HUDEP-2 (cell line): ENCODE results near the gene ODAD4.

Source experiments
- DNase-seq, 76 experiments: peaks; one replicate each; lab custom pipeline; 2025; ENCODE audit not compliant: unreplicated experiment in 76 of 76; lab: John Stamatoyannopoulos, UW

ODAD4 gene, protein sequence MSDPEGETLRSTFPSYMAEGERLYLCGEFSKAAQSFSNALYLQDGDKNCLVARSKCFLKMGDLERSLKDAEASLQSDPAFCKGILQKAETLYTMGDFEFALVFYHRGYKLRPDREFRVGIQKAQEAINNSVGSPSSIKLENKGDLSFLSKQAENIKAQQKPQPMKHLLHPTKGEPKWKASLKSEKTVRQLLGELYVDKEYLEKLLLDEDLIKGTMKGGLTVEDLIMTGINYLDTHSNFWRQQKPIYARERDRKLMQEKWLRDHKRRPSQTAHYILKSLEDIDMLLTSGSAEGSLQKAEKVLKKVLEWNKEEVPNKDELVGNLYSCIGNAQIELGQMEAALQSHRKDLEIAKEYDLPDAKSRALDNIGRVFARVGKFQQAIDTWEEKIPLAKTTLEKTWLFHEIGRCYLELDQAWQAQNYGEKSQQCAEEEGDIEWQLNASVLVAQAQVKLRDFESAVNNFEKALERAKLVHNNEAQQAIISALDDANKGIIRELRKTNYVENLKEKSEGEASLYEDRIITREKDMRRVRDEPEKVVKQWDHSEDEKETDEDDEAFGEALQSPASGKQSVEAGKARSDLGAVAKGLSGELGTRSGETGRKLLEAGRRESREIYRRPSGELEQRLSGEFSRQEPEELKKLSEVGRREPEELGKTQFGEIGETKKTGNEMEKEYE

DNA sequence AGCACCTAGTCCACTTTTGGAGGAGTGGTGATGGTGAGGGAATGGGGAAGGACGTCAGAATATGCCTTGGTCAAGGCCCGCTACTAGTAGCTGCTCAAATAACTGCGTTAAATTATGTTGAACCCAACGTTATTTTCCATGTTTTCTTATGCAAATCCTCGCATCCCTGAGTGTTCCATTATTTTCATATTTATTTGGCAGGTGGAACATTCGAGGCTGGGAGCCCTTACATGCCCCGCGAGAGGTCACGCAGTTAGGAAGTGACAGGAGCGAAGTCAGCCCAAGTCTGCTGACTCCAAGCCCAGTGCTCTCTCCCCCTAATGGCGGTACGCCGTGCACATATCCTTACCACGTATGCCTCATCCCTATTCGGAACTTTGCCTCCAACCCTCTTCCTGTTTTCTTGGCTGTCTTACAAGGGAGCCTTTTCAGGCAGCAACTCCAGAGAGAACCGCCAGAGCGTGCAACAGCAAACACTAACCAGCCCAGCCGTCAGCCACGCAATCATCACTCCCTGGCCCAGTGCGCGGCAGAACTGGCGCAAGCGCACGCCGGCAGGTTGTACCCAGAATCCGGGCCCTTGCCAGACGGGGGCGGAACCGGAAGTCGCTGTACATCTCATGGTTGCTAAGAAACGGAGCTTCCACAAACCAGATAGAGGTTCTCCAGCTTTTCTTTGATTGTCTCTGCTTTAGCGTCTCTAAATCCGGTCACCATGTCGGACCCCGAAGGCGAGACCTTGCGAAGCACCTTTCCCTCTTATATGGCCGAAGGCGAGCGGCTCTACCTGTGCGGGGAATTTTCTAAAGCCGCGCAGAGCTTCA, at the start of gene ODAD4:
Gene ODAD4 (plus strand): TSS at position 609 of the 824 bp plus-strand sequence. CDS start 107 bp downstream, at position 716.
- DNase-seq = peak in 75 of 76 experiments; percentile 22 to 99 (median 94)

DNA sequence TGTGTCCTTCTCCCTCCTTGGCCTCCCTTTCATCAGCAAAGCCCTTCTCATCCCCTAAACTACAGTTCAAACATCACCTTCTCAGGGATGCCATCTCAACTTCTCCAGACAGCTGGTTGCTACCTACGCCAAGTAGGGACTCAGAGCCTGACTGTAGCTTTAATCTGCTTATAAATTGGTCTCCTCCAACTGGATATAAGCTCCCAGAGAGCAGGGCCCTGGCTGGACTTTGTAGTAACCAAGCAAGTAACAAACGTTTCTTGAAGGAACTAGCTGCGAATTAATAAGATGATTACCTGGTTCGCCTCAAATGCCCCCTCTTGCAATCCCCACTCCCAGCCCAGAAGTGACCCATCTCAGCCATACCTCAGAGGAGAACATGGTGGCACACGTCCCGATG, 47.7 kb upstream of the ODAD4 start:
- no peak for DNase-seq

DNA sequence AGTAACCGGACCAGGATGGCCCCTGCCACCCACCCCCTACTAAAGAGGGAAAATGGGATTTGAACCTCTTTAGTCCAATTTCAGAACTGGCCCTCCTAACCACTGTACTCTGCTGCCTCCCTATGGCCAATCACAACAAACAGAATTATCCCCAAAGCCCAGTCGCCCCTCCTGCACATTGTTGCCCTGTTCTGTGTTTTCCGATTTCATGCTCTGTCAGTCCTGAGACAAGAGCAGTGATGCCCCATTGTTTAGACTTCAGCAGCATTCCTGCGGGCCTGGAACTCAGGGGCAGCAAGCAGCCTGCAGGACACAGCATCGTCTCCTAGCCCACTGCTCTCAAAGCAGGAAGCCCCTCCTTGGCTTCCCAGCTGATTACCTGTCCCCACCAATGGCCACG, 44.7 kb upstream of the ODAD4 start:
- DNase-seq = no peak

DNA sequence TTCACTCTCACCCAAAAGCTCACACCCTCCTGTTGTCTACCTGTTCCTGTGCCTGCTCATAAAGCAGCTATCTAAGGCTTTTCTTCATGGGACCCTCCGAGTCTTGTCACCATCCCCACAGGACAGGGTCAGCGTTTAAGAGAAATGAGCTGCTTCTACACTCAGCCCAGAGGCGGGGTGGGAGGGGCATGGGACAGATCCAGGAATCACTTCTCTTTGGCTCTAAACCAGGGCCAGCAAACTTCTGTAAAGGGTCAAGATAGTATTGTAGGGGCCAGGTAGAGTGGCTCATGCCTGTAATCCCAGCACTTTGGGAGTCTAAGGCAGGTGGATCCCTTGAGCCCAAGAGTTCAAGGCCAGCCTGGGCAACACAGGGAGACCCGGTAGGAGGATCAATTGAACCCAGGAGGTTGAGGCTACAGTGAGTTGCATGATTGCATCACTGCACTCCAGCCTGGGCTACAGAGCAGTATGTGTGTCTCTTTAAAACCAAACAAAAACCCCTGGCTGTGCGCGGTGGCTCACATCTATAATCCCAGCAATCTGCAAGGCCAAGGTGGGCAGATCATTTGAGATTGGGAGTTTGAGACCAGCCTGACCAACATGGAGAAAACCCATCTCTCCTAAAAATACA, 42.0 kb upstream of the ODAD4 start:
- no peak for DNase-seq

DNA sequence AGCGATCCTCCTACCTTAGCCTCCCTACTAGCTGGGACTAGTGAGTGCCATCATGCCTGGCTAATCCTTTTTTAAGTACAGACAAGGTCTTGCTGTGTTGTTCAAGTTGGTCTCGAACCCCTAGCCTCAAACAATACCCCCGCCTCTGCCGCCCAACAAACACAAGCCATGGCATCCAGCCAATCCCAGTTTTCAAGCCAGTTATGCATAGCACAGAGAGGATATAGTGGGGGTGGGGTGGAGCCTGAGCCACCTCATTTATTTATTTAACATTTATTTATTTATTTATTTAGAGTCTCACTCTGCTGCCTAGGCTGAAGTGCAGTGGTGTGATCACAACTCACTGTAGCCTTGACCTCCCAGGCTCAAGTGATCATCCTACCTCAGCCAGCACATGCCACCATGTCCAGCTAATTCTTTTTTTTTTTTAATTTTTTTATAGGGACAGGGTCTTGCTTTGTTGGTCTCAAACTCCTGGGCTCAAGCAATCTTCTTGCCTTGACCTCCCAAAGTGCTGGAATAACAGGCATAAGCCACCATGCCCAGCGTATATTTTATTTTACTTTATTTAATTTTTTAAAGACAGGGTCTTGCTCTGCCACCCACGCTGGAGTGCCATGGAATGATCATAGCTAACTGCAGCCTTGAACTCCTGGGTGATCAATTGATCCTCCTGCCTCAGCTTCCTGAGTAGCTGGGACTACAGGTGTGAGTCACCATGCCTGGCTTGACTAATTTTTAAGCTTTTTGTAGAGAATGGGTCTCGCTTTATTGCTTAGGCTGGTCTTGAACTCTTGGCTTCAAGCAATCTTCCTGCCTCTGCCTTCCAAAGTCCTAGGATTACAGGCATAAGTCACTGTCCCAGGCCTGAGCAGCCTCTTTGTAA, 39.0 kb upstream of the ODAD4 start:
- no peak for DNase-seq

DNA sequence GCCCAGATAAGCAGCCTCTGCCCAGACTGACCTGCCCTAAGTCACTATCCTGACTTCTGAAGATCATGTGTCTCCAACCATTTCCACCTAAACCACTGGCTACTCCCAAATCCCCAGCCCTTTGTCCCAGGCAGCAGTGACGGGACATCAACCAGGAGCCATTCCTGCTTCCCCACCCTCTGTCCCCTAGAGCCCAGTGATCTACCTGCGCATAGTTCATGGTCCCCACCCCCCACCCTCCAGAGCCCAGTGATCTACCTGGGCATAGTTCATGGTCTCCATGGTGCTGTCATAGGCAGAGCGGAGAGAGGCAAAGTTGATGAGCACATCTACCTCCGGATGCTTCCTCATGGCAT, 38.4 kb upstream of the ODAD4 start:
- no peak for DNase-seq

DNA sequence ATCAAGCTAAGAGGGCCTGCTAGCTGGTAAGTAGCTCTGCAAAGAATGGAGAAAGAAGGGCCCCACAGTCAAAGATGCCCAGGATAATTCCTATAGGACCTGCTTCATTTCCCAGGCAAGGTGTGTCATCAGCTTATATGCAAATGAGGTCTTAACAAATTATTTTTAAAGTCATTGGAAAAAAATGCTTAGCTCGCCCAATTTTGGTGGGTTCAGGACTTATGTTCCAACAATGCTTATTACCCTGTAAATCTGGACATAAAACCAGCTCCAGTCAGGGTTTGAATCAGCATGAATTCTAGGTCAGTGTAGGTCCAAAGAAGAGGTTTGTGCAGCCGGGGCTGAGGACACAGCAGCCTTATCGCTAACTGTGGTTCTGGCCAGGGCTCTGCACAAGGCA, 37.0 kb upstream of the ODAD4 start:
- DNase-seq = no peak

DNA sequence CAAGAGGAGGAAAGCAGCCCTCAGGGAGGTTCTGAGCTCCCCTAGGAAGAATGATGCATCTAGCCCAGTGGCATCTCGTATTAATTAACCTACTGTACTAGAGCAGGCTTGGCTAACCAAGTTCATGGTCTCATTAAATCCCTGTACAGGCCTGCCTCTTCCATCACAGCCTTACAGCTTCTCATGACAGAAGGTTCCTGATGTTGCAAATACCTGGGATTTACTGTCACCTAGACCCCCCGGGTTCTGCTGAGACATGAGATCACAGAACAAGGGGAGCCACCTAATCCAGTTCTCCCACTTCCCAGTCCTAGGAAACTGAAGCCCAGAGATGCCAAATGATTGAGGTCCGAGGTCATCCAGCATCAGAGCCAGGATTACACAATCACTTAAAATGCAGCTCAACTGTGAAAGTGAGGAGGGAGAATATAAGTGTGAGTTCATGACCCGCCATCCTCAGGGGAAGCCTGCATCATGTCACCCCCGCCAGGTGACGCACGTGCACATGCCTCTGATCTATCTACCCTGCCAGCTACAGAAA, 35.6 kb upstream of the ODAD4 start:
- no peak for DNase-seq

DNA sequence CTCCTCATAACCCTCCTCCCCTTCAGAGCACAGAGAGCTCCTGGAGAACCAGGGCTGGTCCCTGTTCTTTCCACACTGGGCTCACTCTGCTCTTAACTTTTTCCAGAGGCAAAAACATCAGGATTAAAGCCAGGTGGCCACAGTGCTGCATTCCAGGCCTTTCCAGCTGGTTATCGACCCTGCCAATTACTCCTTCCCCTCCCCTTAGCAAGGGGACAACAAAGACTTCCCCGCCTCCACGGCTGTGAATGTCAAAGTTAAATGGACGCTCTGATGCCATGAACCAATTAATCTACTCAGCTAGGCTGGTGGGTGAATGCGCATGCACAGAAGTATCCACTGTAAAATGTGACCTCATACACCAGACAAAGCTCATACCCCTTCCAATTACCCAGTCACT, 34.8 kb upstream of the ODAD4 start:
- DNase-seq = no peak

DNA sequence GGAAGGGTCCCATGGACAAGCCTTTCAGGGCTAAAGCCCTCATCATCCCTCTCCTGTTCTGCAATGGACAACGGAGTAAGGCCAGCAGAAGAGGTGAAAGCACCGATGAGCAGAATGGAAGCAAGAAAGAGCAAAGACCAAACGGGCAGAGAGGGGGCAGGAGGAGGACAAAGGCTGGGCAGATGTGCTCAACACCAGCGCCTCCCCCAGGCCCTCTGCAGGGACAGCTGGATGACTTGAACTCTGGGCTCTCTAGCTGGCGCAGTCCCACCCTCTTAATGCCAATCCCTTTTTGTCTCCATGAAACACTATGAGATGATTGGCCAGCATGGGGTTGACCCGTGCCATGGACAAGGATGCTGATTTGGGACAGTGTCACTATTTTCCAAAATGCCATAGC, 33.7 kb upstream of the ODAD4 start:
- DNase-seq = no peak

DNA sequence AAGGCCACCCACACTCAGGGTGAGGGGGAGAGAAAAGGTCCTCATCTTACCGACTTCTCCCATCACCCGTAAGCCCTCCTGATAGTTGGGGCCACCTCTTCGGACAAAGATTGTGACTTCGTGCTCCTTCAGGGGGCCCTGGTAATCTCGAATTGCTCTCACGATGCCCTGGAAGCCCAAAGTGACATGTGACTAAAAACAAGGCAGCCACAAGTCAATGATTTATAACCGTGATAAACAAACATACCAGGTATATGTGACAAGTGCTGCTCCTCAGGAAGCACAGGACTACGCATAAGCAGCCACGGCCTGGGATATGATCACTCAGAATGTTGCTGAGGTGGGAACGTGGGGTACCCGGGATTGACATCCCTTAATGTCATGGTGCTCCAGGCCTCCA, 28.8 kb upstream of the ODAD4 start:
- no peak for DNase-seq

DNA sequence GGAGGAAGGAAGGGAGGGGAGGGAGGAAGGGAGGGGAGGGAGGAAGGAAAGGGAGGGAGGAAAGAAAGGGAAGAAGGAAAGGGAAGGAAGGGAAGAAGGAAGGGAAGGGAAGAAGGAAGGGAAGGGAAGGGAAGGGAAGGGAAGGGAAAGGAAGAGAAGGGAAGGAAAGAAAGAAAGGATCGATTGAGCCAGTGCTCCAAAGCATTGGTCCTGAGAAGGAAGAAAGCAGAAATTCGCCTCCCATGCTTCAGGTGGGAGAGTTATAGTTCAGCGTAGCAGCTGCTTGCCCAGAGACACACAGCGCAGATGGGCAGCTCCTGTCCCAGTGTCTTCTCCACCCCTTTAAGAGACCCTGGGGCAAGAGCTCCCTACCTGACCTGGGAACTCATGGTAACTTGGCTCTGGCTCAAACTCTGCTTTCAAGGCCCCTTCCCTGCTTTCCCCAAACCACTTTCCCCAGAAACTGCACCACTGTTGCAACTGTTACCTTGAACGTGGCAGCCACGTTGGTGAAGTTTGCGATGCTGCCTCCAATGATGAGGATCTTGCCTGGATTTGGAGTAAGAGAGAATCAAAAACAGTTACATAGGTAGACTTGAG, 26.1 kb upstream of the ODAD4 start:
- no peak for DNase-seq

DNA sequence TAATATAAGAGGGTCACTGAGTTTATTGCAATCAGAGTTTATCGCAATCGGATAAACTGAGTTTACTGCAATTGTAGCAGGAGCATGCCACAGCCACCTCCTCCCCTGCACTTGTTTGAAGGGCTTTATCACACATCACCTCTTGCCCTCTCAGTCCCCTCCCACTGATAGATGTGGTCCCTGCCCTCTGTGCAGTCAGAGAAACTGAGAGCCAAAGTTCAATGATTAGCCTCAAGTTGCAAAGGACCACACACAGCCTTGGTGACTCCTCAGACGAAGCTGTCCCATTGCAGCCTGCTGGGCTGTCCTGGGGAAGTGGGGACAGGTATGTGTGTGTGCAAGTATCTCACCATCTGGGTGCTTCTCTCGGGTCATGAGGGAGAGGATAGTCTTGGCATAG, 25.2 kb upstream of the ODAD4 start:
- no peak for DNase-seq

DNA sequence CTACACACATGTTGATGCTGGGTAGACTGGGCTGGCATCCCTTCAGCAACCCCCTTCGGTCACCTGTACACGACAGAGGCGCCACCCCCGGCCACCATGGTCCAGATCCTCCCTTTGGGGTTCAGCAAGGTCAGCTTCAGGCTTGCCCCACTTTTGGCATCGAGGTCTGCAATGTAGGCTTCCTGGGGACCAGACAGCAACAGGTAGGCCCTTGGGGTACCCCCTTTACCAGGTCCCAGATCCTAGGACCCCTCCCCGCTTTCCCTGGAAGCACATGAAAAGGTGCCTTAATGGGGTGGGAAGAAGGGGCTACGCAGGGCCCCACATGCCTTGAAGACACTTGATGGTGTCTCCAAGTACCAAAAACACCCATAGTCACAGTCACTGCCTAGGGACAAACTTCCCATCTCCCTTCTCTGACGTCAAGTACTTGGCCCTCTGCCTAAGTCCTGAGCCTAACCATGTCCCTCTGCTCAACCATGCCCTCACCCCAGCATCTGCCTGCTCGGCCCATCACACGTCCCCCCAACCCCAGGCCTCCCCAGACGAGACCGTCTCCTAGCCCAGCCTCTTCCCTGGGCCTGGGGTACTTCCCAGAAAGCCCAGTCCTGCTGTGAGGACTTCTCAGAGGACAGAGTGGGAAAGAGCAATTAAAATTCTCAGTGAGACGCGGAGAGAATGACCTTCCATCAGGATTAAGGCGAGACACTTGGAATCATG, 23.8 kb upstream of the ODAD4 start:
- no peak for DNase-seq

DNA sequence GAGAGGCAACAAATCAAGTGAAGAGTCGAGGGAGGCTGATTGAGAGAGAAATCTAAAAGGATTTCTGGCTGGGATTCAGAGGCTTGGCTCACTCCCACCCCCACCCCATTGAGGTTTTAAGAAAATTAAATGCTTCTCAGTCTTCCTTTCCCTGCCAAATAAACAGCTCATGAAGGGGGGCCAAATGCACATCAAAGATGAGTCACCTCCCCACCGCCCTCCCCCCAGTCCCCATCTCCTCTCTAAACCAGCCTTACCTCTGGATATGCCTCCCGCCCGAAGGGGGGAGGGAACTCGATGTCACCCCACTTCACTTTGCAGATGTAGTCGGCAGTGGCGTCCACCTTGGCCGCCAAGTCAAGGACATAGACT, 23.2 kb upstream of the ODAD4 start:
- DNase-seq = no peak

DNA sequence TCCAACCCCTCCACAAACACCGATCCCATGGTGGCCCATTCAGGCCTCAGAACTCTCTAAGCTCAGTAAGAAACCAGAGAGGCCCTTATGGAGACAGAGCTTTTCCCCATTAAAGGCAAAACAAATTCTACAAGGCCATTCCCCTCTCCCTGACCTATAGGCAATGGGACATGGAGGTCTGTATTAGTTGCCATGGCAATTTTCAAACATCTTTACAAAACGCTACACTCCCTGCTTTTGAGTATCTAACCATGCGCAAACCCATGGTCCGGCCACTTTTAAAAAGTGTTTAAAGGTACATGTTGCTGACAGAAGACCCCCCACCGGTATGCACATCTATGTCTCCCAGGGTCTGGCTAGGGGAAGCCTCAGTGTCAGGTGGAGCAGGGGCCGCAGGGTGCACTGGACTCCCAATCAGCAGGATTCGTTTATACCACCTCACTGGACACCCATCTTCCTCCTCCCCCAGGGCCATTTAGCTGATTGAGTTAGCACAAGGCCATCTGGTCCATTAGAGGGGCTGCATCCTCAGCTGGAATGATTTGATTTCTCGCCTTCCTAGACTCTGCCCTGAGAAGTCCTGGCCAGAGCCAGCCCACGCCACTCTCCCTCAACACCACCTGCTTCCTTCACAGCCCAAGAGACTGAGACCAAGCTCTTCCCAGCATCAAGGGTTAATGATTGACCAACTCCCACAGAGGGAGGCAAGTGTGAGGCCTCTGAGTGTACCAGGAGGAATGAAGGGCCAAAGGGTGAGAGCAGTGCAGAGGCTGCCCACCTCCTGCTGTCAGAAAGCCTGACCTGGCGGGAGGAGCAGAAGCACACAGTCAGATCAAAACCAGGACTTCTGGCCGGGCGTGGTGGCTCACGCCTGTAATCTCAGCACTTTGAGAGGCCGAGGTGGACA, 22.5 kb upstream of the ODAD4 start:
- no peak for DNase-seq

DNA sequence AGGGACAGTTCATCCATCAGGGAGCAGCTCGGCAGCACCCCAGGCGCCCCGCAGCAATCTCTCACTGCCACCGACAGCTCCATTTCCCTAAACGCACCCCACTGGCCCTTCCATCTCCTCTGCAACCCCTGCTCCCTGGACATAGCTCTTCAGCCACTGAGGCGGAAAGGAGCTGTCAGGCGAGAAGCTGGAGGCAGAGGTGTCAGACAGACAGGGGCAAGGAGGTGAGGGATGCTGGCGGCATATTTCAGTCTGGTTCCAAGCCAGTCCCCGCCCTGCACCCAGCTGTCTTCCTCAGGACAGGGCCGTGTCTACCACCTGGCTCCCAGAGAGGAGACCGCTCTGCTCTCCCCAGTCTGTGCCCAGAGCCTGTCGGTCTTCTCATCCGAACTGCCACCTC, 21.3 kb upstream of the ODAD4 start:
- no peak for DNase-seq
